Measurements from ENCODE around the gene BTC.

DNA sequence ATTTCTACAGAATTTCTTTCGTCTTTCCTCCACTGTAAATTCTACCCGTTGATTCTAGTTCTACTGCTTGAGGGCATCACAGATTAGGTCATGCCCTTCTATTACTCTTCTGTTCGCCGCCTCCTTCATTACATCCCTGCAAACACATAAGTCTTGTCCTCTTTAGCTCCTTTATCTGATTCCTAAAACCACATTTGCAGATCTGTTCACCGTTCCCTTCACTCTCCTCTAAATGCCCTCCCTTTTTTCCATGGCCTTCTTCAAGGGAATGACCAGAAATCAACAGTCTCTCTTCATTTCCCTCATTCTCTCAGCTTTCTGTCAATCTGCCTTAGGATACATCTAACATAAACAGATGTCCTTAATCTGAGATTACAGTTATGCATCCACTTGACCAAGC is 43.1 kb downstream of the BTC start:
- TF ChIP-seq, protein P1, sequence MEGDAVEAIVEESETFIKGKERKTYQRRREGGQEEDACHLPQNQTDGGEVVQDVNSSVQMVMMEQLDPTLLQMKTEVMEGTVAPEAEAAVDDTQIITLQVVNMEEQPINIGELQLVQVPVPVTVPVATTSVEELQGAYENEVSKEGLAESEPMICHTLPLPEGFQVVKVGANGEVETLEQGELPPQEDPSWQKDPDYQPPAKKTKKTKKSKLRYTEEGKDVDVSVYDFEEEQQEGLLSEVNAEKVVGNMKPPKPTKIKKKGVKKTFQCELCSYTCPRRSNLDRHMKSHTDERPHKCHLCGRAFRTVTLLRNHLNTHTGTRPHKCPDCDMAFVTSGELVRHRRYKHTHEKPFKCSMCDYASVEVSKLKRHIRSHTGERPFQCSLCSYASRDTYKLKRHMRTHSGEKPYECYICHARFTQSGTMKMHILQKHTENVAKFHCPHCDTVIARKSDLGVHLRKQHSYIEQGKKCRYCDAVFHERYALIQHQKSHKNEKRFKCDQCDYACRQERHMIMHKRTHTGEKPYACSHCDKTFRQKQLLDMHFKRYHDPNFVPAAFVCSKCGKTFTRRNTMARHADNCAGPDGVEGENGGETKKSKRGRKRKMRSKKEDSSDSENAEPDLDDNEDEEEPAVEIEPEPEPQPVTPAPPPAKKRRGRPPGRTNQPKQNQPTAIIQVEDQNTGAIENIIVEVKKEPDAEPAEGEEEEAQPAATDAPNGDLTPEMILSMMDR (IDR thresholded peaks at IDR 0.05) = no peak
- no peak for TF ChIP-seq POLR2AphosphoS5 (IDR thresholded peaks at IDR 0.05)
- TF ChIP-seq EP300 (IDR thresholded peaks at IDR 0.05; ENCODE audit: low read depth) = no peak
- no peak for TF ChIP-seq POLR2A (IDR thresholded peaks at IDR 0.05)

Measured in transverse colon (tissue), 4 donors.